ENCODE results near the gene AAR2.

AAR2 gene

GRCh38 chr20:36262440-36262839, 26.2 kb downstream of the AAR2 start:
- DNase-seq, result no peak

- no peak for DNase-seq
These were observed 28.4 kb downstream of the AAR2 start for GRCh38 chr20:36264426-36265246.

- no peak for DNase-seq
These were observed 29.9 kb downstream of the AAR2 start for GRCh38 chr20:36266189-36266588.

DNA sequence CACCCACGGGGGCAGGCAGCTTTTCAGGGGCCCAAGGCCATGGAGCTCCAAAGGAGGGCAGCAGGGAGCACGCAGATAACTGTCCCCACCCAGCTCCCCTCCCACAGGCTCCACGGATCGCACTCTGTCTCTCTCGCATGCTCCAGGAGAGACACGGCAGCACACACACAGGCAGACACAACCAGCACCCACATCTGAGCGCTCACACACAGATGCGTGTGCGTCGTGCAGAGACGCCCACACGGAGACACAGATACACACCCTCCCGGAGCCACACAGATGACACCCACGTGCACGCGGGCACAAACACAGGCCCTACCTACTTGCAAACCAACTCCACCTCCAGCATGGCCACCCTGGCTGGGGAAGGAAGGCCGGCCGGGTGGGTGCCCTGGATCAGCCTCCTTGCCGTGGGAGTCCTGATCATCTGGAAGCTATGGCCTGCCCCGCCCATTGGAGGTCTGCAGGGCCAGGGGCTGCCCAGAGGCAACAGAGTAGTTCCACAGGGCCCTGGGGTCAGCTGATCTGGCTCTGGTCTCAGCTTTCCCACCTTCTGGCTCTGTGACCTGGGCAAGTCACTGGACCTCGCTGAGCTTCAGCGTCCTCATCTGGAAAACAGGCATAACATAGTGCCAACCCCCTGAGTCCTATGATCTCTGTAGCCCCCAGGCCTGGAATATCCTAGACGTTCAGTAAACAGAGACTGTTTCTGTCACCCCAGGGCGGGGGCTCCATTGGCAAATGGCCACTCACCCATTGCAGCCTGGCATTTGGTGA, 31.5 kb downstream of the AAR2 start:
- DNase-seq, result no peak

DNA sequence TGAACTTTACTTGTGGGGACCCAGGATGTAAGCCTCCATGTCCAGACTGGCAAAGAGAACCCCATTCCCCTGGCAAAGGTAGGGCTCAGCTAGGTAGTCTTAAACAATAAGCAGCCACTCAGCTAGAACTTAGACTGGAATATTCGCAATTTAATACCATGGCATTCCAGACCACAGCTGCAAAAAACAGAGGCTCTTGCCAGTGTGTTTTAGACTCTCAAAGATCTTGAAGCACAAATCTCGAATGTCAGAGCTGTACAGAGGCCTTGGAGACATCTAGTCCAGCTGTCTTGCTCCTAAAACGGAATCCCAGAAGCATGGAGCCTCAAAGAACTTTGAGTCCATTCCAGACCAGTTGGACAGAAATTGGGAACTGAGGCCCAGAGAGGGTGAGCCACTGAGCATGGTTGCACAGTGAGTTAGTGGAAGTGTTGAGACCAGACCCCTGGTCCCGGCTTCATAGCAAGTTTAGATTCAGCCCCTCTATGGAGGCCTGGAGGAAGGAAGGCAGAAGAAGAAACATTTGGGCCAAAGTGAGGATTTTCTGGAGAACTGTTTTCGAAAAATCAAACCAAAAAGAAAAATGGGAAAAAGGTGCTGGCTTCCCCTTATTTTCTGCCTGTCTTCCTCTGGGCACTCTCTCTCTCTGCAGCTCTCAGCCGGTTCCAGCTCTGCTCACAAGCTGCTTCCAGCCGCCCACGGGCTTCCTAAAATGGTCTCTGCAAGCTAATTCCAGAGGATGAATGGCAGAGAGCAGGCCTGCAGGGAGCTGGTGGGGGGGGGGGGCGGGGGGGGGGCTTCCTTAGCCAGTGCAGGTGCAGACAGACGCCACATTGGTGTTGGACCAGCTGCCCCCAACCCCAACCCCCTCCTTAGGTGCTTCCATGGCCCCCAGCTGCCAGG, 32.4 kb downstream of the AAR2 start:
- DNase-seq, result no peak

DNA sequence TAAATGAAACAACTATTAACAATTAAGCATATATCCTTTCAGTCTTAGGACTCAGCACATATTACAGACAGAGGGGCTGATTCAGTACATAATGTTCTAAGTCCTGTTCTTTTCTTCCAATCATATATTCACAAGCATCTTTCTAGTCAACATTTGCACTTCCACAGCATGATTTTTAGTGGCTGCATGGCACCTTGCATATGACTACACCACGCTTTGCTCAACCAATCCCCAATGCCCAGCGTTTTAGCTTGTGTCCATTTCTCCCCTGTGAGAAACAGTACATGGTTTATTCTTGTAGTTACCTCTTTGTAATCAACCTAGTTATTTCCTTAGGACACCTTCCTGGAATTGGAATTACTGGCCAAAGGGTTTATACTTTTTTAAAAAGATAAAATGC, 33.2 kb downstream of the AAR2 start:
- DNase-seq, result no peak

DNA sequence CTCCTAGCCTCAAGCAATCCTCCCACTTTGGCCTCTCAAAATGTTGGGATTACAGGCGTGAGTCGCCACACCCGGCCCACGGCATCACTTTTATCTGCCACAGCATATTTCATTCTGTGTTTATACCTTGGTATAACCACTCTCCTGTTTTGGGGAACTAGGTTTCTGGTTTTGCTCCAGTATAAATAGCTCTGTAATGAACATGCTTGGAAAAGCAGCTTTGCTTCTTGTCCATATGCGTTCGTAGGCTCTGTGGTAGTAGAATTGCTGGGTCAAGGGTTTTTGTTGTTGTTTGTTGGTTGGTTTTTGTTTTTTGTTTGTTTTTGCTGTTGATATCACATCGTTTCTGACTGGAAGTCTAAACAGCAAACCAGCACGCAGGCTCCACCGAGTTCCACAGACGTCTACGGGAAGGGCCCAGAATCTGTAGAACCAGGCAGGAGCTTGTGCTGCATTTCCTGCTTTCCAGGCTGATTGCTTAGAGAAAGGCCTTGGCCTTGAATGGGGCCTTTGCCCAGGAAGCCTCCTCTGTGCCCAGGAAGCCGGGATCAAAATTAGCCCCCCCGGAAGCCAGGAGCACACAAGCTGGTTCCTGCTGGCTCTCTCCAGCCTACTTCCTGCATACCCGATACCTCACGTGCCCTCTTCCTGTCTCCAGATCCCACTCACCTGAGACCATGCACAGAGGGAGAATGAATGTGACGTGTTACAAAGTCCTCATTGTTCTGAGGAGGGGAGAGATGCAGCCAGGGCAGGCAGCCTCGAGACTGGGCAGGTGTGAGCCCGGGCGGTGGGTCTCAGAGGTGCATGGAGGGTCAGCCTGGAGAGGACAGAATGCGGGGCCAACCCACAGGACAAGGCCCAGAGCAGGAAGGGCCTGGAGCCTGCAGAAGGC, 34.7 kb downstream of the AAR2 start:
- no peak for DNase-seq

GRCh38 chr20:36271639-36272546, 35.6 kb downstream of the AAR2 start:
- DNase-seq, result no peak

DNA sequence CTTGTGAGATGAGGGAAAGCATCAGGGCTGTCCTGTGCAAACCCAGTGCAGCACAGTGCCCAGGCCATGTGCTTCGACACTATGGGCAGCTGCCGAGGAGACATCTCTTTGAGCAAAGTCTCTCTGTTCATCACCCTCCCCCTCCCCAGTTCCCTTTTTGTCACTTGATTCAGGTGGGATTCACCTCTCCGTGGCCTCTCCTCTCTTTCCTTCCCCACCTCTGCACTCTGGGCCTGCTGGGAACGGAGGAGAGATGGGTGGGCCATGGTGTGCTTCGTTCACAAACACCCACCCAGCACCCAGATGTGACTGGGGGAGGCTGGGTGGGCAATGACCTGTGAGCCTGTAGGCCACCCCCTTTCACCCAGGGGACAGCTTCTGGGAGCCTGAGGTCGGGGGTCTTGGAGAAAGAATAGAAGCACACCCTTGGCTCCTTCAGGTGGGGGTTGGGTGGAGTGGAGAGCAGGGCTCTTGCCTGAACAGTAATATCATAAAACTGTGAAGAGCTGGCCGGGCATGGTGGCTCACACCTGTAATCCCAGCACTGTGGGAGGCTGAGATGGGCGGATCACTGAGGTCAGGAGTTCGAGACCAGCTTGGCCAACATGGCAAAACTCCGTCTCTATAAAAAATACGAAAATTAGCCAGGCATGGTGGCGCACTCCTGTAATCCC, 36.4 kb downstream of the AAR2 start:
- no peak for DNase-seq

DNA sequence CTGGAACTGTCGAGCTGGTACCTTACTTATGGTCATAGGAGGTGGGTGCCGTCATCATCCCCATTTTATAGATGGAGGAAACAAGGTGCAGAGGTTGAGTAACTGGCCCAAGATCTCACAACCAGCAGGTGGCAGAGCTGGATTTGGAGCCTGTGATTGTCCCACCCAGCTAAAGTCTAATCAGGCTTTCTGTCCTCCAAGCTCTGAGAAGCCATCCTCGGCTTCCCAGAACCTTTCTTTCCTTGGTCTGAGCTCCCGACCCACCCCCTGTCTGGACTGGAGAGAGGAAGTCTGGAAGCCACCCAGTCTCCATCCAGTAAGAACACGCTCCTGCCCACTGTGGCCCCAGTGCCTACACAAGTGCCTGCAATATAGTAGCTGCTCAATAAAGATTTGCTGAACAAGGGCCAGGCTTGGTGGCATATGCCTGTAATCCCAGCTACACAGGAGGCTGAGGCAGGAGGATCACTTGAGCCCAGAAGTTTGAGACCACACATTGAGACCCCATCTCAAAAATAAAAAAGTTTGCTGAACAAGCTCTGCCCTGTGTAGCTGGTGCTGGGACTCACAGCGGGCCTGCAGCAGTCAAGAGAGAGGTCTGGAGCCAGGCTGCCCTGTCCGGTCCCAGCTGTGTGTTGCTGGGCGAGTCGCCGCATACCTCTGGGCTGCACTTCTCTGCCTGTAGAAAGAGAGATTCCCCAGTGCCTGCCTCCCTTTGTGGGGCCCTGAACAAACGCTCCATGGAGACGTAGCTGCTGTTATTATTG, 37.3 kb downstream of the AAR2 start:
- no peak for DNase-seq

GRCh38 chr20:36274181-36274841, 38.0 kb downstream of the AAR2 start:
- no peak for DNase-seq

DNA sequence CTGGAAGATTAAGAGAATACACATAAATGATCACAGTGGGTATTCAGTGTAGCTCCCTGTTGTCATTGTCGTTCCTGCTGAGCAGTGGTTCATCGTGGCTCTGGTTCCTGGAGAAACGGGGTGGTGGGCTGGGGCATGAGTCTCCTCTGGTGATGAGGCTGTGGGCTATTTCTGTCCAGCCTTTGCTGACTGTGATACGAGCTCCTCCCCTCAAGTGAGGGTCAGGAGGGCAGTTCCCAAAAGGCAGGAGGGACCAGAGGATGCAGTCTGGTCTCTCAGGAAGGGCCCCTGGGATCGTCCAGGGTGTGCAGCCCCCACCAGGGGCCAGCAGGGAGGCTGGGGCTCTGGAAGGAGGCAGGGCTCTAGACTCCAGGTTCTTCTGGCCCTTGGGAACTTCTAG, 38.7 kb downstream of the AAR2 start:
- DNase-seq, result no peak

GRCh38 chr20:36275441-36276189, 39.3 kb downstream of the AAR2 start:
- no peak for DNase-seq

GRCh38 chr20:36277546-36277945, 41.3 kb downstream of the AAR2 start:
- DNase-seq, result no peak

- no peak for DNase-seq
These were observed 43.1 kb downstream of the AAR2 start for GRCh38 chr20:36279362-36279761.

DNA sequence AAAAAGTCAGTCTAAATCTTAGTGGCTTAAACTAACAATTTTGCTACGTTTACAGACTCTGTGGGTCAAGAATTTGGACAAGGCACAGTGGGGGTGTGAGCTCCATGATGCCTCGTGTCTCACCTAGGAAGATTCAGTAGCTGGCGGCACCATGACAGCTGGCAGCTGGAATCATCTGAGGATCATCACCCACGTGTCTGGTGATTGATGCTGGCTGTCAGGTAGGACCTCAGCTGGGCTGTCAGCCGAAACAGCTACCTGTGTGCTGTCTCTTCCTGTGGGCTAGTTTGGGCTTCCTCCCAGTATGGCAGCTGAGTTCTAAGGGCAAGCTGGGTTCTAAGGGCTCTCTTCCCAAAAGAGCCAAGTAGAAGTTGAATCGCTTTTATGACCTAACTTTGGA, 43.5 kb downstream of the AAR2 start:
- no peak for DNase-seq

- DNase-seq, result no peak
These were observed 45.6 kb downstream of the AAR2 start for GRCh38 chr20:36281785-36282380.

DNA sequence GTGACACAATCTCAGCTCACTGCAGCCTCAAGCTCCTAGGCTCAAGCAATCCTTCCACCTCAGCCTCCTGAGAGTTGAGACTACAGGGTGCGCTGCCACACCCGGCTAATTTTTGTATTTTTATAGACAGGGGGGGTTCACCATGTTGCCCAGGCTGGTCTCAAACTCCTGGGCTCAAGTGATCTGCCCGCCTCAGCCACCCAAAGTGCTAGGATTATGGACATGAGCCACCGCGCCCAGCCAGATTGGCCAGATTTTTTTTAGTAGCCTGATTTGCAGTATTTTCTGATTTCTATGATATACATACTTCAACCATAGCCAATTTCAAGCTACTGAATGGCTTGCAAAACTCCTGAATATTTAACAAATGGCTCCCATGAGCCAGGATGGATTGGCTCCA, 48.5 kb downstream of the AAR2 start:
- DNase-seq, result no peak

Data from NCI-H1092 treated with DMSO at 0.1 percent for 48 hours (cell line).